Hematopoietic multipotent progenitor cell treated with erythropoietin and hydrocortisone succinate and interleukin-3 and kit ligand, for 8 days (in vitro differentiated cells): Measurements from ENCODE around the gene ZNF675.
A peak's percentile ranks its signal among the peaks of the same experiment; 100 is the strongest.
"Not testable (repeated sequence)": the region's sequence is repeated elsewhere in the genome, so short reads cannot be mapped to it uniquely, and the experiment has no call there.

Experiments
- DNase-seq: peaks from one replicate; pipeline ENCODE4 v3.0.0-alpha.2; 2015

The ZNF675 gene

DNA sequence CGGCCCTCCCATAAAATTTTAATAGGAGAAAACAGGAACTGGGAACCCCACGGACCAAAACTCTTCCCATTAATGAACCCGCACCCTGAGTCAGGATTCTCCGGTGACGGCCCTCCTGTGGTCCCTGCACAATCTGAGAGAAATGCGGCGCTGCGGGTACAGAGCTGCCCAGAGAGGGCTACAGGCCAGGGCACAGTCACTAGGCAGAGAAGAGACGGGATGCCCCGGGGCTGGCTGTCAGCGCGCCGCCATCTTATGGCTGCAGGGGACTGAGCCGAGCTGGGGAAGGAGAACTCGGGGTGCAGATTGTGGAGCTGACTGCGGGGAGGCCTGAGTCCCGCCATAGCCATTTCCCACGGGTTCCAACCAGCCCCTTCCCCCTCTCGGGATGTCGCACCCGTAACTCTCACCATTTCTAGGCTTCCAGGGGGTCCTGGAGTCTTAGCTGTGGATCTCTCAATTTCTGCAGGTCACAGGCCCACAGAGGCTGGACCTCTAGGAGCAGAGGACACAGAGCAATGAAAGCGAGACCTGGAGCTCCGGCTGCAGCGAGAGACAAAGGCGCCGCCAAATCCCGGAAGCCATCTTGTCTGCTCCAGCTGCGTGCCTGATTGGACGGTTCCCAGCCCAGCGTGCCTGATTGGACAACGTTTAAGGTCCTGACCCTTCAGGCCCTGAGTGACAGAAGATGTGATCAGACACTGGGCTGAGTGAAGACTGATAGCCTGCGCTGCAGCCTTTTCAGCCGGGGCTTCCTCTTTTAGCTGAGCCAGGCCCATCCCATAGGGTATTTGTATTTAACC lies at the start of gene ZNF675:
ZNF675 (minus strand) TSS at position 592 of the 803 bp plus-strand sequence; CDS start at position 413, 179 bp downstream.
- DNase-seq: peak; percentile 96

DNA sequence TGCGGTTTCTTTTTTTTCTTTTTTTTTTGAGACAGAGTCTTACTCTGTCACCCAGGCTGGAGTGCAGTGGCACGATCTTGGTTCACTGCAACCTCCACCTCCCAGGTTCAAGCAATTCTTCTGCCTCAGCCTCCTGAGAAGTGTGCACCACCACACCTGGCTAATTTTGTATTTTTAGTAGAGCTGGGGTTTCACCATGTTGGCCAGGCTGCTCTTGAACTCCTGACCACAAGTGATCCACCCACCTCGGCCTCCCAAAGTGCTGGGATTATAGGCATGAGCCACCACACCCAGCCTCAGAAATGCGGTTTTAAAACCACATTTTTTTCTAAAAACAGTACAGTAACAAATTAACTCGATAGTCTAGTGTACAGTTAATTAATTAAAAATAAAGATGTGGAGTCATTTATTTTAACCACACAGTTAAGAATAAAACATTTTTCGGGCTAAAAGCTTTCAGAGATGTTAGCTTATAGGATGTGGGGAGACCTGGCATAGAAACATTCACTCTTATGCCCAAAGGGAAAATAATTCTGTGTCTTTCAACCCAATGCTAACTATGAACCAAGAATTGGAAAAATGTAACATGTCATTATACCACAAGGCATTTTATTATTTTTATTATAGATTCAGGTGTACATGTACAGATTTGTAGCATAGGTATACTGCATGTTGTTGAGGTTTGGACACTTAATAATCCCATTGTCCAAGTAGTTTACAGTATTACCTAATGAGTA lies 43.9 kb upstream of the ZNF675 start:
- not testable (repeated sequence) for DNase-seq

DNA sequence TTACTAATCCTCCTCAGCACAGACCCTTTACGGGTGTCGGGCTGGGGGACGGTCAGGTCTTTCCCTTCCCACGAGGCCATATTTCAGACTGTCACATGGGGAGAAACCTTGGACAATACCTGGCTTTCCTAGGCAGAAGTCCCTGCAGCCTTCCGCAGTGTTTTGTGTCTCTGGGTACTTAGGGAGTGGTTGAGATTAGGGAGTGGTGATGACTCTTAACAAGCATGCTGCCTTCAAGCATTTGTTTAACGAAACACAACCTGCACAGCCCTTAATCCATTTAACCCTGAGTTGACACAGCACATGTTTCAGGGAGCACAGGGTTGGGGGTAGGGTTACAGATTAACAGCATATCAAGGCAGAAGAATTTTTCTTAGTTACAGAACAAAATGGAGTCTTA lies 37.1 kb upstream of the ZNF675 start:
- not testable (repeated sequence) for DNase-seq

DNA sequence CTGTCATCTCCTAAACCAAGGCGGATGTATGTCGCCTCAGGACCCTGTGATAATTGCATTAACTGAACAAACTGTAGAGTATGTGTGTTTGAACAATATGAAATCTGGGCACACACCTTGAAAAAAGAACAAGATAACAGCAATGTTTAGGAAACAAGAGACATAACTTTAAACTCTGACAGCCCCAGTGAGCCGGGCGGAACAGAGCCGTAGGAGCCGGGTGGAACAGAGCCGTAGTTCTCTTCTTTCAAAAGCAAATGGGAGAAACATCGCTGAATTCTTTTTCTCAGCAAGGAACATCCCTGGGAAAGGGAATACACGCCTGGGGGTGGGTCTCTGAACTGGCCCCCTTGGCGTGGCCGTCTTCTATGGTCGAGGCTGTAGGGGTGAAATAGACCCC lies 31.8 kb upstream of the ZNF675 start:
- no peak for DNase-seq

DNA sequence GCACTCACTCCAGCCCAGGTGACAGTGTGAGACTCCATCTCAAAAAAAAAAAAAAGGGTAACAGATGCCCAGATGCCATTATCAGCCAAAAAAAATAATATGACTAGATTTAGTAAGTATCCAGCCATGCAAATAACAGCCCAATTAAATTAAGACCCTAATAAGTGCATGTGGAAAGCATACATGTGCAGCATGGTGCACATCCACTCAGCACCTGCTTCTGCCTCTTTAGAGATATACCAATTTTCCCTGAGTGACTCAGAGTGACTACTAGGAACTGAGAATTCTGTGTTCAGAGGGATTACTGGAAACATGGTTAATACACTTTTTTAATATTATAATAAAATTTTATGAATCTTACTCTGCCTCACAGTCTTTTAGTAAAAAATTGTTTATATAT lies 29.8 kb upstream of the ZNF675 start:
- DNase-seq: no peak

DNA sequence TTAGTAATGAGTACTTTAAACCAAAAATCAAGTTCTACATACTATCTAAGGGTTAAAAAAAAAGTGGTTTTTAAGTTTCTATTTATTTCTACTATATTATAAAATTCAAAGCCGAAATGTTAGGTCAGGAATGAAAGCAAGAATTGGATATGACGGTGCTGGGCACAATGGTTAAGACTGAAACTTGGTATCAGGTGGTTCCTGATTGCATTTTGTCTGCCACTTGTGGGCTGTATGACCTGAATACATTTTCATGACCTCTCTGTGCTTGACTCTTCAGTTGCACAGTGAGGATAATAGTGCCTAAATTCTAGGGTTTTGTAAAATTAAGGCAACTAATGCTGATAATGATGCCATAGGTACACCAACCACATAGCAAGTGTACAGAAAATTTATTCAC lies 22.3 kb upstream of the ZNF675 start:
- DNase-seq: no peak

DNA sequence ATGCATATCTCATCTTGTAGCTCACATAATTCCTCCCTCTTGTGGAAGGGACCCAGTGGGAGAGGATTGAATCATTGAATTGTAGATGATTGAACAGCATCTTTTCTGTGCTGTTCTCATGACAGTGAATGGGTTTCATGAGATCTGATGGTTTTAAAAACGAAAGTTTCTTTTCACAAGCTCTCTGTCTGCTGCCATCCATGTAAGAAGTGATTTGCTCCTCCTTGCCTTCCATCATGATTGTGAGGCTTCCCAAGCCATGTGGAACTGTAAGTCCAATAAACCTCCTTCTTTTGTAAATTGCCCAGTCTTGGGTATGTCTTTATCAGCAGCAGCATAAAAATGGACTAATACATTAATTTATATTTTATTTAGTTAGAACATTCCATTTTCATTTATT lies 19.6 kb upstream of the ZNF675 start:
- DNase-seq: no peak

DNA sequence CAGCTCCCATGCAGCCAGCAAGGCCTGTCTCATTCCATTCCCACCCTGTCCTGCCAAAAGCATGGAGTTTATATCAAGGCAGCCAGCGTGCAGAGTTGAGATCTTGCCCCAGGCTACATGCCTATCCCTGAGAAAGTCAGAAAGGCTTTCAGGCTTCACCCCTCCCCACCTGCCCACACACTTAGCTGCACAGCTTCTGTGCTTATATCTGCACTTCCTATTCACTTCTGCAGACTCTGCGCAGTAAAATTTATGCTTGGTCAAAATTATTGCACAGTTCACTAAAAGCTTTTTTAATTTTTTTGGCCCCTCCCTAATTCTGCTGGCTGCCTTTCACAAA lies 12.5 kb upstream of the ZNF675 start:
- DNase-seq: no peak

DNA sequence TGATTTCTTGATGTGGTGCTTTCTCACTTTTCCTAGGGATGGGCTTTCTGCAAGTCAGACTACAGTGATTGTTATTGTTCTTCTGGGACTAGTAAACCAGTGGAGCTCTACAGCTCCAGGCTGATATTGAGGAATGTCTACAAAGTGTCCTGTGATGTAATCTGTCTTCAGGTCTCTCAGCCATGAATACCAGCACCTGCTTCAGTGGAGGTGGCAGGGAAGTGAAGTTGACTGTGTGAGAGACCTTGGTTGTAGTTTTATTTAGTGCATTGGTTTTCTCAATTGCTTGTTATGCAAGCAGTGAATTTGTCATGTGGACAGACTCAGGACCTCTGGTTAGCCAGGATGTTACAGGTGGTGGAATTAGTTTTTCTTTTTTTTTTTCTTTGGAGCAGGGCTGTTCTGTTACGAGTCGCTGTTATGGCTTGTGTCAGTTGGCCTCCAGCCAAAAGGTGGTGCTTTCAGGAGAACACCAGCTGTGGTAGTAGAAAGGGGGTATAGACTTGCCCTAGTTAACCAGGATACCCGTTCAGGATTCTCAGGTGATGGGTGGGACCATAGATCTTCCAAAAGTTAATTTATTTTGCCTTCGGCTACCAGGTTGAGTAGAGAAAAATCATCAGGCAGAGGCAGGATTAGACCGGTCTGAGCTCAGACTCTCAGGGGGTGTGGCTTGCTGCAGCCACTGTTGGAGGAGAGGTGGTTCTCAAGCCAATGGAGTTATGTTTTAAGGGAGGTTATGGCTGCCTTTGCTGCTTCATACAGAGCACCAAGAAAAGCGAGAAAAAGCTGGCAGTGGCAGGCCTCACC lies 11.9 kb upstream of the ZNF675 start:
- no peak for DNase-seq

DNA sequence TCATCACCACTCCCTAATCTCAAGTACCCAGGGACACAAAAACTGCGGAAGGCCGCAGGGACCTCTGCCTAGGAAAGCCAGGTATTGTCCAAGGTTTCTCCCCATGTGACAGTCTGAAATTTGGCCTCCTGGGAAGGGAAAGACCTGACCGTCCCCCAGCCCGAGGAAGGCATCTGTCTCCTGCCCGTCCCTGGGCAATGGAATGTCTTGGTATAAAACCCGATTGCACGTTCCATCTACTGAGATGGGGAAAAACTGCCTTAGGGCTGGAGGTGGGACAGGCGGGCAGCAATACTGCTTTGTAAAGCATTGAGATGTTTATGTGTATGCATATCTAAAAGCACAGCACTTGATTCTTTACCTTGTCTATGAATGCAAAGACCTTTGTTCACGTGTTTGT lies 5.9 kb upstream of the ZNF675 start:
- not testable (repeated sequence) for DNase-seq

DNA sequence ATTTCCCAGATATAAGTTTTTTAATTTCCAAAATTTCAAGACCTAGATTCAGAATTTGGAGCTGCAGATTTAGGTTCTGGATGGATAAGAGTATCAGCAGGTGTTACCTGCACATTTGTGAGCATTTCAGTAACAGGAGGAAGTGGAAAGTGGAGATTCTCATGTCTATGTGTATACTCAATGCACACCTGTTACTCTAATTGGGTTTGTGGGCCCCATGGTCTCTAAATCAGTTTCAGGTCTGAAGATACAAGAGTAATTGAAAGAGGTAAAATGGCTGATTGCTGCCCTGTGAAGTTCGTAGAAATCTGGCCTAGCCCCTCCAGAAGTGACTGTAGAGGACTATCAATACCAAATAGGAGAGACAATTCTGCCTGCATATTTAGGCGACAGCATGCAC lies 13.9 kb downstream of the ZNF675 start:
- no peak for DNase-seq

DNA sequence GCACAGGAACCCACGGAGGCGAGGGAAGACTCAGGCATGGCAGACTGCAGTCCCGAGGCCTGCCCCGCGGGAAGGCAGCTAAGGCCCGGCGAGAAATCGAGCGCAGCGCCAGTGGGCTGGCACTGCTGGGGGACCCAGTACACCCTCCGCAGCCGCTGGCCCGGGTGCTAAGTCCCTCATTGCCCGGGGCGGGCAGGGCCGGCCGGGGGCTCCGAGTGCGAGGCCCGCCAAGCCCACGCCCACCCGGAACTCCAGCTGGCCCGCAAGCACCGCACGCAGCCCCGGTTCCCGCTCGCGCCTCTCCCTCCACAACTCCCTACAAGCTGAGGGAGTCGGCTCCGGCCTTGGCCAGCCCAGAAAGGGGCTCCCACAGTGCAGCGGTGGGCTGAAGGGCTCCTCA lies 18.4 kb downstream of the ZNF675 start:
- DNase-seq: not testable (repeated sequence)

DNA sequence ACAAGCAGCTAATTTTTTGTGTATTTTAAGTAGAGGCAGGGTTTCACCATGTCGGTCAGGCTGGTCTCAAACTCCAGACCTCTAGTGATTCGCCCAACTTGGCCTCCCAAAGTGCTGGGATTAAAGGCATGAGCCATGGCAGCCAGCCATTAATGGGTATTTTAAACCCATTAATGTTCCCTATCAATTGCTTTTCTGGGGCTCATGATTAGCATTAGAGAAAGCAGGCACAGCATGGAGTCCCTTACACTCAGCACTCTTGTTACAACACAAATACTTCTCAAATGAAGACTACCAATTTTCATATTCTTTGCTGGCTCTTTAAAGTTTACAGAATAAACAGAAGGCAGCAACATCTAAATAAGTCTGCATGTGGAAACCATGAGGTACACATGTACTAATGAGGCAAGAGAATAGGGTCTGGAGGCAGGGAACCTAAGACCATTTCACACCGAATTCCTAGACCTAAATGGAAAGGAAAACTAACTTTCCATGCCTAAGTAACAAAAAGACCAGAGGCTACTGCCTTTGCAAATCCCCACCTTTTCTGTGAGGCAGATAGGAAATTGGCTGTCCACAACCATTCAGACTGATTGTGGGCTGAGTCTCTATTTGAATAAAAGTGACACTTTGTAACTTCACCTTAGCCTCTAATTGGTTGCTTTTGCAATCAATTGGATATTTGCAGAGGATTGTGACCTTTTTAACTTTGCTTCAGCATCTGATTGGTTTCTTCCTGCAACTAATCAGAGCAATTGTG lies 21.2 kb downstream of the ZNF675 start:
- no peak for DNase-seq

DNA sequence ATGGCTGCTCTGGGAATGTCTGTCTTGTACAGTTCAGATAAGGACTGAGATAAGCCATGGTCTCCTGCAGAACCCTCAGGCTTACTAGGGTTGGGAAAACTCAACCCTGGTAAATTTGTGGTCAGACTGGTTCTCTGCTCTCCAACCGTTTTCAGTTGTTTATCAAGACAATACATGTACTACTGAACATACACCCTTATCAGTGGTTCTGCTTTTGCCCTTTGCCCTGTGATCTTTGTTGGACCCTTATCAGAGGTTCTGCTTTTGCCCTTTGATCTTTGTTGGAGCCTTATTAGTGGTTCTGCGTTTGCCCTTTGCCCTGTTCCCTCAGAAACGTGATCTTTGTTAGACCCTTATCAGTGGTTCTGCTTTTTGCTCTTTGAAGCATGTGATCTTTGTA lies 37.2 kb downstream of the ZNF675 start:
- not testable (repeated sequence) for DNase-seq
